Lung microvascular endothelial cell (primary cell): ENCODE data around the gene KRTAP12-3. TPM values are rescaled to one million over a fixed set of nuclear protein-coding genes. Genes with fewer than 3 reads are reported as not detected.
"Not testable (repeated sequence)": the region's sequence is repeated elsewhere in the genome, so short reads cannot be mapped to it uniquely, and the experiment has no call there.

Experiments used
- DNase-seq, 2 donors: peaks; one replicate each; pipeline versions ENCODE4 v3.0.0 to v3.0.0-alpha.2; 2010; ENCODE audit warnings: low read depth in 2 of 2
- total RNA-seq: library from RNA; depleted of rRNA; stranded (reverse); fragments of >200 nt; gene quantifications from 2 replicates; pipeline ENCODE4 v1.2.1, GENCODE V29; 2014

The KRTAP12-3 gene
- total RNA-seq, 1 donor from 2014 or later: not detected

DNA sequence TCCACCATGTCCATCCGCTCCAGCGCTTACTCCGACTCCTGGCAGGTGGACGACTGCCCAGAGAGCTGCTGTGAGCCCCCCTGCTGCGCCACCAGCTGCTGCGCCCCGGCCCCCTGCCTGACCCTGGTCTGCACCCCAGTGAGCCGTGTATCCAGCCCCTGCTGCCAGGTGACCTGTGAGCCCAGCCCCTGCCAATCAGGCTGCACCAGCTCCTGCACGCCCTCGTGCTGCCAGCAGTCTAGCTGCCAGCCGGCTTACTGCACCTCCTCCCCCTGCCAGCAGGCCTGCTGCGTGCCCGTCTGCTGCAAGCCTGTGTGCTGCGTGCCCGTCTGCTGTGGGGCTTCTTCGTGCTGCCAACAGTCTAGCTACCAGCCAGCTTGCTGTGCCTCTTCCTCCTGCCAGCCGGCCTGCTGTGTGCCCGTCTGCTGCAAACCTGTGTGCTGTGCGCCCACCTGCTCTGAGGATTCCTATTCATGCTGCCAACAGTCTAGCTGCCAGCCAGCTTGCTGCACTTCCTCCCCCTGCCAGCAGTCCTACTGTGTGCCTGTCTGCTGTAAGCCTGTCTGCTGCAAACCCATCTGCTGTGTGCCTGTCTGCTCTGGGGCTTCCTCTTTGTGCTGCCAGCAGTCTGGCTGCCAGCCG lies 30.4 kb upstream of the KRTAP12-3 start:
- not testable (repeated sequence) for DNase-seq

DNA sequence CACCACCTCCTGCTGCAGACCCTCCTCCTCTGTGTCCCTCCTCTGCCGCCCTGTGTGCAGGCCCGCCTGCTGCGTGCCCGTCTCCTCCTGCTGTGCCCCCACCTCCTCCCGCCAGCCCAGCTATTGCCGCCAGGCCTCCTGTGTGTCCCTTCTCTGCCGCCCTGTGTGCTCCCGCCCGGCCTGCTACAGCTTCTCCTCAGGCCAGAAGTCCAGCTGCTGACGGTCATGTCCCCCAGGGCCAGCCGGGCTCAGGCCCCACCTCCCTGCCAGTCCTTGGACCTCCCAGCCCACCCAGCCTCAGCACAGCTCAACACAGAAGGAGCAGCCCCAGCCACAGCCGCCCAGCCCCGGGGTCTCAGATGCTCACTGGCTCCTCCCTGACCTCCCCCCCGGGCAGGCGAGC lies 29.9 kb upstream of the KRTAP12-3 start:
- DNase-seq: not testable (repeated sequence)

DNA sequence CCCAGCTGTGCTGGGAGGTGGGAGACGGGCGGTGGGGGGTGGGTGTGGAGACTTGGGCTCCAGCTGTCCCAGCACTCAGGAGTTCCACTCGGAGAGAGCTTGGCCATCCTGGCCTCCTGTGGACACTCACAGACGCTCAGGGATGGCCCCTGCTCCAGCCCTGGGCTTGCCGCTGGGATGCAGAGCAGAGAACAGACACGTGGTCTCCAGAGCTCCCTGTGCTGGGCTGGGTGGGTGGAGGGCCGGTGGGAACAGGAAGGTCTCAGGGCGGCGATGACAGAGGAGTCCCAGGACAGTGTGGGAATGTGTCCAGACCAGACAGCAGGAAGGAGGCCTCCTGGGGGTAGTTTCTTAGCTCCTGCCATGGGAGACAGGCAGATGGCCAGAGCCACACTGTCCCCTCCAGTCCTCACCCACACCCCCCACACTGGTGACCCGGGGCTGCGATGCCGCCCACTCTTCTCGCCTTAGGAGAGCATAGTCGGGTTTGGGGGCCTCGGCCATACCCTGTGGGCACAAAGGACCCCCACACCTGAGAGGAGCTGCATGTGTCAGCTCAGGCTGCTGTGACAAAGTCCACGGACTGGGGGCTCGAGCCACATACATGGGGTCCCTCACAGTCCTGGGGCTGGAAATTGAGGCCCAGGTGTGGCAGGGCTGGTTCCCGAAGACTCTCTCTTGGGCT lies 28.9 kb upstream of the KRTAP12-3 start:
- DNase-seq: no peak

DNA sequence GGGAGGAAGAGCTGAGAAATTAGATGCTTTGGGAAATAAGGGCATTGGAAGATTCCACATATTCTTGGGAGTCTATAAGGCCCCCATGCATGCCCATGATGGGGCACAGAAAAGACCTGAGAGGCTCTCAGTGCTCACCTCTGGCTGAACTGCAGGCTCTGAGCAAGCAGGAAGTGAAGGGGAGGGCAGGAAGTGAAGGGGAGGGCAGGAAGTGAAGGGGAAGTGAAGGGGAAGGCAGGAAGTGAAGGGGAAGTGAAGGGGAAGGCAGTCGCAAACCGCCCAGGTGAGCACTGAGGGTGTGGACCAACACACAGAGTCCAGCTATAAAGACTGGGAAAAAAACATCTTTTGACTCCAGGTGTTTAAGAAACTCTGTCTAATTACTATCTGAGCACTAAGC lies 27.3 kb upstream of the KRTAP12-3 start:
- no peak for DNase-seq

DNA sequence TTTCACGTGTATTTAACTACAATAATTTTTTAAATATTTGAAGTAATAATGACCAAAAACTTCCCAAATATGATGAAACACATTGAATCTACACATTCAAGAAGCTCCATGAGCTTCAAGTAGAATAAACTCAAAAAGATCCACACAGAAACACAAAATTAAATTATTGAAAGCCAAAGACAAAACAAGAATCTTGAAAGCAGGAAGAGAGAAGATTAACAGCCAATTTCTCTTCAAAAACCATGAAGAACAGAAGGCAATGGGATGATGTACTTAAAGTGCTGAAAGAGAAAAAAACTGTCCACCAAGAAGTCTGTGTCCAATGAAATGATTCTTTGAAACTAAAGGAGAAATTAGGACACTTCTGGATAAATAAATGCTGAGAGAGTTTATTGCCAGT lies 25.7 kb upstream of the KRTAP12-3 start:
- DNase-seq: no peak

DNA sequence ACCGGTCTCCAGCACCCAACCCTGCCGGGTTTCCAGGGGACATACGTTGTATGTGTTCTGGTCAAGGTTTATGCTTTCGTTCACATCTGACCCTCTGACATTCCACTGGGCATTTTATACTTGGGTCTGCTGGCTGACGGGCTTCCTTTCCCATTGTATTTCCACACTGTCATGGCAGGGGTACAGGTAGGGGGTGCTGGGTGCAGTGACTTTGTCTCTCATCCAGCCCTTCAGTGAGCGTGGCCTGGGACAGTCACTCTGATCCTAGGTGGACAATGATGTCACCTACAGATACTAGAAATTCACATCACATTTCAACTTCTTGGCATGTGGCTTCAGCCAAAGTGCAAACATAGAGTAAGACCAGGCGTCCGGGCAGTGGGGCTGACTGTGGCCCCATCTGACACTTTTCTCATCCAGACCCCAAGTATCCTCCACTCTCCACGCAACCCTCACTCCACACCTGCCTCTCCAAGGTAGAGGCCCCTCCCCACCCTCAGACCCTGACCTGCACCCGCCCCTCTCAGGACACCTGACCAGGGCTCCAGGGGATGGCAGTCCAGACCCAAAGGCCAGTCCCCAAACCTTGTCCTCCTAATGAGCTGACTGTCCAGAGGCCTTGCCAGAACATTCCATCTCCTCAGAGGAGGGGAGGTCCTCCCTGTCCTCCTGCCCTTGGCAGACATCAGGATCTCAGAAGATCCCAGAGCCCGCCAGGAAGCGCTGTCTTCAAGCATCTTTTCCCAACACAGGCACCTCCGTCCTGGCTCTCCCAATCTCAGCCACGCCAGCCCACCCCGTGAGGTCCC lies 21.3 kb upstream of the KRTAP12-3 start:
- DNase-seq: no peak

DNA sequence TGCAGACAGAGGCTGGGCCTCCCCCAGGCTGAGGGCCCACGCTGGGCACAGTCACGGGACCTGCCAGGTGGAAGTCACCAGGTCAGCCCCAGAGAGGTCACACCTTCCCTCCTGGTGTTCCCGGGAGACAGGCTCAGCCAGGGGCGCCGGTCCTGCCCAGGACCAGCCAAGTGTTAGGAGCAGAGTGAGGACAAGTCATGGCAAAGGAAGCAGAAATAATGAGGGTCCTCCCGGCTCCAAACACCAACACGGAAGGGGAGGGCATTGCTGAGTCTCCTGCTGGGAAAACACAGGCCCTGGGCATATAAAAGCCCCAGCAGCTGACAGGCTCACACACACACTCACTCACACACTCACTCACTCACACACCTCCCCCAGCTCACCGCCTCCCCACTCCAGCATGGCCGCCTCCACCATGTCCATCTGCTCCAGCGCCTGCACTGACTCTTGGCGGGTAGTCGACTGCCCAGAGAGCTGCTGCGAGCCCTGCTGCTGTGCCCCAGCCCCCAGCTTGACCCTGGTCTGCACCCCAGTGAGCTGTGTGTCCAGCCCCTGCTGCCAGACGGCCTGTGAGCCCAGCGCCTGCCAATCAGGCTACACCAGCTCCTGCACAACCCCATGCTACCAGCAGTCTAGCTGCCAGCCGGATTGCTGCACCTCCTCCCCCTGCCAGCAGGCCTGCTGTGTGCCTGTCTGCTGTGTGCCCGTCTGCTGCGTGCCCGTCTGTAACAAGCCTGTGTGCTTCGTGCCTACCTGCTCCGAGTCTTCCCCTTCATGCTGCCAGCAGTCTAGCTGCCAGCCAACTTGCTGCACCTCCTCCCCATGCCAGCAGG lies 20.5 kb upstream of the KRTAP12-3 start, which contains the start of gene KRTAP10-10:
TSS of gene KRTAP10-10 (plus strand) at position 339 of the 833 bp plus-strand sequence. CDS start at position 401, 62 bp downstream.
- no peak for DNase-seq

DNA sequence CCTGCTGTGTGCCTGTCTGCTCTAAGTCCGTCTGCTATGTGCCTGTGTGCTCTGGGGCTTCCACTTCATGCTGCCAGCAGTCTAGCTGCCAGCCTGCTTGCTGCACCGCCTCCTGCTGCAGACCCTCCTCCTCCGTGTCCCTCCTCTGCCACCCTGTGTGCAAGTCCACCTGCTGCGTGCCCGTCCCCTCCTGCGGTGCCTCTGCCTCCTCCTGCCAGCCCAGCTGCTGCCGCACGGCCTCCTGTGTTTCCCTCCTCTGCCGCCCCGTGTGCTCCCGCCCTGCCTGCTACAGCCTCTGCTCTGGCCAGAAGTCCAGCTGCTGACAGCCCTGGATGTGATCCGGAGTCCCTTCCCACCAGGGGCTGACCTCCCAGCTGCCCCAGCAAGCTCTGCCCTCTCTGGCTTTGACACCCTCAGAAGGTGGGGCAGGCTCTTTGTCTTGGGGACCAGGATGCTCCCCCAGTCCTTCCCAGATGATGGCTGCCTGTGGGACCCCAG lies 19.8 kb upstream of the KRTAP12-3 start:
- DNase-seq: not testable (repeated sequence)

DNA sequence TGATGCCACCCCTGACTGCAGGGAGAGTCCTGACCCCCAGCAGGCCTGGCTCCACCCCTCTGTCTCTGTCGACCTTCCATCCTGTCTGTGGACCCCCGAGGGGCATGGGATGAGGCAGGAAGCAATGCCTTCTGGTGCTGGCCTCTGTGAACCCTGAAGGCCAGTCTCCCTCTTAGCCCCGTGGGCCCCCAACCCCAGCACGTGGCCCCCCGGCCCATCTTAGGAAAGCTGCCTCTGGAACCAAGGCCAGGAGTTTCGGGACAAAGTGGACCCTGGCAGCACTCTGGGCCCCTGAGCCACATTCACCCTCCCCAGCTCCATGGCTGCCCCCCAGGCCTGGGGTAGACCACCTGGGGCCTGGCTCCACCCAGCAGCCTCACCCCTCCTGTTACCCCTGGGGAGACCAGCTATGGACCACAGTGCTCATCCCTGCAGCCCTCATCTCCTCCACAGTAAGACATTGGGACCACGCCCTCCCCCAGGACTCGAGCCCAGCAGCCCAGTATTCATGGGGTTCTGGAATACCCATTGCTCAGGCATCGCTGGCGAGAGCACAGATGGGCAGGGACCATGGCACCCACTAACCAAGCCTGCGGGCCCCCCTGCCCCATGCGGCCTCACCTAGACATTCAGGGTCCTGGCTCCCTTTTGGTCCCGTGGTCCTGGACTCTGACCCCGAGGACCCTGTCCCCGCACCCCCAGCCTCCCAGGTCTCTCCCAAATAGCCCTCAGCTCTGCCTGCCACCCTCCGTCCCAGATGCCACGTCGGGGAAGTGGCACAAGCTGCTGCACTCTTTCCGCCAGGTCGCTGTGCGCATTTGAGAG lies 19.0 kb upstream of the KRTAP12-3 start:
- DNase-seq: not testable (repeated sequence)

DNA sequence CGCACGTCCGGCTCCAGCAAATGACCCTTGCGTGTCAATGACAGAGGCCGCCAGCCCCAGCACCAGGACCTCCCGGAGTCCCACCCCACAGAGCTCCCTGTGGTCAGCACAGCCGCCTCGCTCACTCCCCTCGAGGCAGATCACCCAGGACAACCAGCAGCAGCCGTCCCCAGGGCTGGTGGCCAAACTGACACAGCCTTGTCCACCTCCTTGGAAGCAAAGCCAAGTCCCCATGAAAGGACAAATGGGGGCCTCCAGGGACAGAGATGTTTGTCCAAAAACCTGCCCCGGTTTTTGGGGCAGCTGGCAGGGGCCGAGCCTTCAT lies 18.4 kb upstream of the KRTAP12-3 start:
- no peak for DNase-seq

DNA sequence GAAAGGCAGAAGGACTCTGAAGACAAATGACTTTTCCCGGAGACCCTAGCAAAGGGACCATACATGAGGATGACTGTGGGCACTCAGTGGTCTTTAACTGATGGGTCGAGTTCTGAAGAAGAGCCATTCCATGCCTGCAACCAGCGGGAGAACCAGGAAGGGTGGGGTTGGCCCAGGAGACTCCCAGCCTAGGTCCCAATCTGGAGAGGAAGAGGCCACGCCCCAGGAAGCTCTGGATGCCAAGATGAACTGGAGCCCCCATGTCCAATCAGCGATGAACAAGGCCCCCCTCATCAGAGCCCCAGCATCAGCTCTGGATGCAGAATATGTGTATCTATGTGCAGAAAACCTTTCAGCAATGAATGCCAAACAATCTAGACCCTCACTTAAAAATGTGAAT lies 17.0 kb upstream of the KRTAP12-3 start:
- no peak for DNase-seq

DNA sequence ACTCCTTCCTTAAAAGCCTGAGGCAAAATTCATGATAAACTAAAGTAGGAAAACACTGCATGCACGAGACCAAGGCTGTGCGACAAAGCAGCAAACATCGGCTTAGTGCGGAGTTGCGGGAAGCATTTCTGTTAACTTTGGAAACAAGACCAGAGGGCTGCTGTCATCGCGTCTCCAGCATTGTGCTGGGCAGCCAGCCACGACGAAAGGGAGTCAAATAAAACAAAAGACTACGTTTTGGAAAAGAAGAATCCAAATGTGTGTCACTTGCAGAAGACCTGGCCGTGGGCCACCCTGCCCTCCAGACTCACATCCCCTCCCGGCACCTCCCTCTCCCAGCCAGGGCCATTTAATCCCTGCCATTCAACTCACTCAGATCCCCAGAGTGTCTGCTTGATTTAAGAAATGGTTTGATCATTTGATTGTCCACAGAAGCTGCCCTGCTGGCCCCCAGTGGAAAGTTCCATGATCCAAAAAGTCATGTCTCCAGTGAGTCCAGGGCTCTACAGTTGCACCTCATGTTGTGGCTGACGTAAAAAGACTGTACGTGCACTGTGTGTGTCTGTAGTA lies 13.9 kb upstream of the KRTAP12-3 start:
- DNase-seq: peak in 1 of 2 donors; percentile 29

DNA sequence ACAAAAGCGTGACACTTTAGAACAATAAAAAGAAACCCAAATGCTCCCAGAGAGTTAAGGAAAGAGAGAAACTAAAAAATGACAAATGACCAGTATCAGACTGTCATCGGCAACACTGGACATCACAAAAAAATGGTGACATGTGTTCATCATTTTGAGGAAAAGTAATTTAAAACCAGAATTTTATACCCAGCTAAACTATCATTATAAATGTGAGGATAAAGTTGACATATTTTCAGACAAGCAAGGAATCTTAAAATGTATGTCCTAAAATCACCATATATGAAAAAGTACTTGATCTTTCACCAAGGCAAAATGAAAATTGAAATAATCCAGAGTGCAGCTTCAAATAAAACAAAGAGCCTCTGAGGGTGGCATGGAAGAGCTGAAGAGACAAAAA lies 12.9 kb upstream of the KRTAP12-3 start:
- no peak for DNase-seq

DNA sequence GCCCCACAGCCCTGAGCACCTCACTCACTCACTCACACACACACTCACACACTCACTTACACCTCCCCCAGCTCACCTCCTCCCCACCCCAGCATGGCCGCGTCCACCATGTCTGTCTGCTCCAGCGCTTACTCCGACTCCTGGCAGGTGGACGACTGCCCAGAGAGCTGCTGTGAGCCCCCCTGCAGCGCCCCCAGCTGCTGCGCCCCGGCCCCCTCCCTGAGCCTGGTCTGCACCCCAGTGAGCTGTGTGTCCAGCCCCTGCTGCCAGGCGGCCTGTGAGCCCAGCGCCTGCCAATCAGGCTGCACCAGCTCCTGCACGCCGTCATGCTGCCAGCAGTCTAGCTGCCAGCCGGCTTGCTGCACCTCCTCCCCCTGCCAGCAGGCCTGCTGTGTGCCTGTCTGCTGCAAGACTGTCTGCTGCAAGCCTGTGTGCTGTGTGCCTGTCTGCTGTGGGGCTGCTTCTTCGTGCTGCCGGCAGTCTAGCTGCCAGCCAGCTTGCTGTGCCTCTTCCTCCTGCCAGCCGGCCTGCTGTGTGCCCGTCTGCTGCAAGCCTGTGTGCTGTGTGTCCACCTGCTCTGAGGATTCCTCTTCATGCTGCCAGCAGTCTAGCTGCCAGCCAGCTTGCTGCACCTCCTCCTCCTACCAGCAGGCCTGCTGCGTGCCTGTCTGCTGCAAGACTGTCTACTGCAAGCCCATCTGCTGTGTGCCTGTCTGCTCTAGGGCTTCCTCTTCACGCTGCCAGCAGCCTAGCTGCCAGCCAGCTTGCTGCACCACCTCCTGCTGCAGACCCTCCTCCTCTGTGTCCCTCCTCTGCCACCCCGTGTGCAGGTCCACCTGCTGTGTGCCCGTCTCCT lies 11.1 kb upstream of the KRTAP12-3 start, which contains the start of gene KRTAP10-11:
TSS of gene KRTAP10-11 (plus strand) at position 49 of the 856 bp plus-strand sequence. CDS start at position 94, 45 bp downstream.
- DNase-seq: not testable (repeated sequence)

DNA sequence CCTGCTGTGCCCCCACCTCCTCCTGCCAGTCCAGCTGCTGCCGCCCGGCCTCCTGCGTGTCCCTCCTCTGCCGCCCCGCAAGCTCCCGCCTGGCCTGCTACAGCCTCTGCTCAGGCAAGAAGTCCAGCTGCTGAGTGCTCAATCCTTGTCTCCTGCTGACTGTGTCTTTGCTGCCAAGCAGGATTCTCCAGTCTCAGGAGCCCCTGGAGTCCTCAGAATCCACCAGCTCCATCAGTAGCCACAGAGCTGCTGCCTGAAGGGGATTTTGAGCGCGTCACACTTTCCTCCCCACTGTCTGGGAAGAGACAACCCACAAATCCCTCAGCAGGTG lies 10.5 kb upstream of the KRTAP12-3 start:
- no peak for DNase-seq

DNA sequence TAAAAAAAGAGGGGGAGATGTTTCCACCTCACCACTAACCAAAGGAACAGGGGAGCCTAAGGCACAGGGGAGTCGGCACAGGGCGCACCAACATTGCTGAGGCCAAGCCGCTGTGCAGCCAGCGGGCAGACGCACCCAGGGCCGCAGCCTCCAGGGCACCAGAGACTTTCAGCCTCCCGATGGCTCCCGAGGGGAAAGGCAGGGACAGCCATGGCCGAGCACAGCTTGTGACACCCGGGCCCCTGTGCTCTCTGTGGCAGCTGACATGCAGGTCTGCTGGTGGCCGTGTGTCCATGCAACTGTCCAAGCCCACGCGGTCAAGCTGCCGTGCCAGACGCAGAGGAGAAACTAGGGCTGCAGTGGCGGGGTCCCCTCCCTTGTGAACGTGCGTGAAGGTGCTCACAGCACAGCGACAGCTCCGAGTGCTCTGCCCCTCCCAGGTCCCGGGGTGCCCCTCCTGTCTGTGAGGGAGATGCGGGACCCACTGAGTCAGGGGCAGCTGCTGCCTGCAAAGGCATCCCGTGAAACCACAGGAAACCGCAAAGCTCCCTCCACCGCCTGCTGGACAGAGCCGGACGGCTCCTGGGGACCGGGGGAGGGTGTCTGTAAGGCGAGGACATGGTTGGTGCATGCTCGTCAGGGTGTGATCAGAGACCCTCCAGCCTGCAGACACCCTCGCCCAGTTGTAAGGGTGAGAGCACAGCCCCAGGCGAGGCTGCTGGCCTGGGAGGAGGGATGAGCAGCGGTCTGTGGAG lies 9.0 kb upstream of the KRTAP12-3 start:
- DNase-seq: no peak

DNA sequence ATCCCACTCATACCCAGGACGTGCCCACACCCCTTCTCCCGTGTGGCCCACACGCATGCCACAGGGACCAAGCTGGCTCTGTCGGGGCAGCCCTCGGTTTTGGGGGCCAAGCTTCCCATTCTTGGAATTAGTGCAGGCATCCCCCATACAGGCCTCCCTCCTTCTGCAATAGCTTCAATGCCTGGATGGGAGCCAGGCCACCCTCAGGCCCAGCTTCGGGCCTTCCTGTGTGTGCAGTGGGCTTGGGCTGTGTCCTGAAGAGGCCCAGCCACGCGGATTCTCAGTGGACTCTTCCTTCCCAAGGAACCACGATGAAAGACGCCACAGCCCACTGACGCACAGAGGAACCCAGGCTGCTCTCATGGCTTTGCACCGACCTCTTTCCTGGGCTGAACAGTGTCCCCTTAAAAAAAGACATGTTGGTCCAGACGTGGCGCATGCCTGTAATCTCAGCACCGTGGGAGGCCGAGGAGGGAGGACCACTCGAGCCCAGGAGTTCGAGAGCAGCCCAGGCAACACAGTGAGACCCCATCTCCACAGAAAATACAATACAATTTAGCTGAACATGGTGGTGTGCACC lies 8.1 kb upstream of the KRTAP12-3 start:
- DNase-seq: no peak
